H1 (cell line): ENCODE results near the gene YLPM1. TPM values are rescaled to one million over a fixed set of nuclear protein-coding genes. Genes with fewer than 3 reads are reported as not detected.

Source experiments
- CTCF ChIA-PET: fragments of 300-600 bp; sonication (Branson Sonifier 250); formaldehyde crosslinking; loops from one replicate; lab custom pipeline; 2021; ENCODE audit not compliant: partially characterized antibody; lab: Charles Lee
- POLR2A ChIA-PET: fragments of 300-600 bp; sonication (Branson Sonifier 250); formaldehyde crosslinking; loops from one replicate; lab custom pipeline; 2021; ENCODE audit warnings: inconsistent platforms; ENCODE audit not compliant: partially characterized antibody; lab: Charles Lee
- DNase-seq, 2 experiments: peaks; one replicate each; pipeline versions ENCODE4 v3.0.0 to v3.0.0-alpha.2; 2010 to 2022; ENCODE audit warnings: low spot score in 2 of 2, low read depth in 1 of 2, mixed read lengths in 1 of 2
- FAIRE-seq: peaks from 2 replicates; lab custom pipeline; 2011; peaks lifted over from hg19 to GRCh38; lab: Jason Lieb, UNC
- H2AFZ ChIP-seq: 2 replicates; pipeline ENCODE4 v1.8.1; 2012; ENCODE audit warnings: low read length, inconsistent platforms
- H2AK5ac ChIP-seq: 2 replicates; pipeline ENCODE4 v1.6.1; 2013; ENCODE audit warnings: low read depth, low read length
- H2BK120ac ChIP-seq: replicated peaks from 2 replicates; pipeline ENCODE3; 2013; ENCODE audit warnings: low read depth, low read length, inconsistent platforms
- H2BK12ac ChIP-seq: 2 replicates; pipeline ENCODE4 v1.6.1; 2013; ENCODE audit warnings: low read depth, low read length
- H2BK15ac ChIP-seq: 2 replicates; pipeline ENCODE4 v1.6.1; 2013; ENCODE audit warnings: low read length
- H2BK20ac ChIP-seq: 2 replicates; pipeline ENCODE4 v1.6.1; 2013; ENCODE audit warnings: low read length
- H2BK5ac ChIP-seq: 2 replicates; pipeline ENCODE4 v1.6.1; 2013; ENCODE audit warnings: low read depth, low read length
- H3K14ac ChIP-seq: 2 replicates; pipeline ENCODE4 v1.6.1; 2013; ENCODE audit warnings: inconsistent platforms; ENCODE audit not compliant: insufficient read length
- H3K18ac ChIP-seq: 2 replicates; pipeline ENCODE4 v1.6.1; 2013; ENCODE audit warnings: low read length; ENCODE audit errors: extremely low read depth
- H3K23ac ChIP-seq: 2 replicates; pipeline ENCODE4 v1.6.1; 2013; ENCODE audit warnings: inconsistent platforms; ENCODE audit not compliant: insufficient read length
- H3K23me2 ChIP-seq: 2 replicates; pipeline ENCODE4 v1.6.1; 2013; ENCODE audit warnings: low read depth, low read length
- H3K27ac ChIP-seq: 2 replicates; pipeline ENCODE4 v1.6.1; 2011; ENCODE audit warnings: low read depth, low read length, inconsistent platforms
- H3K27me3 ChIP-seq, 4 experiments: replicated peaks in 1 of 4; 1 replicate in 1 of 4; 2 replicates in 3 of 4; pipeline versions ENCODE4 v1.6.1 to v1.8.1; 2011 to 2013; ENCODE audit warnings: low read length in 3 of 4, mild to moderate bottlenecking in 3 of 4, inconsistent platforms in 2 of 4, mixed read lengths in 2 of 4, moderate library complexity in 1 of 4; ENCODE audit not compliant: control insufficient read depth in 3 of 4, insufficient read depth in 3 of 4; ENCODE audit errors: extremely low read depth in 1 of 4
- H3K36me3 ChIP-seq, 4 experiments: 2 replicates each; pipeline versions ENCODE4 v1.6.1 to v1.8.1; 2011 to 2013; ENCODE audit warnings: mild to moderate bottlenecking in 4 of 4, low read length in 3 of 4, moderate library complexity in 2 of 4, control low read depth in 1 of 4, inconsistent platforms in 1 of 4; ENCODE audit not compliant: insufficient read depth in 4 of 4, control insufficient read depth in 2 of 4
- H3K4ac ChIP-seq: replicated peaks from 2 replicates; pipeline ENCODE3; 2013; ENCODE audit warnings: low read length, low read depth, mixed read lengths, inconsistent platforms; ENCODE audit not compliant: insufficient read length
- H3K4me1 ChIP-seq, 4 experiments: replicated peaks in 1 of 4; 1 replicate in 1 of 4; 2 replicates in 3 of 4; pipeline versions ENCODE4 v1.6.1 to v1.8.1; 2011 to 2013; ENCODE audit warnings: low read length in 3 of 4, inconsistent platforms in 2 of 4, mixed read lengths in 1 of 4; ENCODE audit not compliant: insufficient read depth in 4 of 4, control insufficient read depth in 3 of 4
- H3K4me2 ChIP-seq, 2 experiments: 2 replicates each; pipeline versions ENCODE4 v1.6.1 to v1.8.1; 2011 to 2013; ENCODE audit warnings: low read depth in 2 of 2, low read length in 2 of 2, control low read depth in 1 of 2, inconsistent platforms in 1 of 2, mild to moderate bottlenecking in 1 of 2; ENCODE audit not compliant: insufficient read depth in 1 of 2
- H3K4me3 ChIP-seq, 4 experiments: fragments of 200-600, 300-600 bp in 1 of 4; sonication (generic), shearing (Covaris generic), sonication (Bioruptor Twin) in 1 of 4; 2 replicates each; pipeline versions ENCODE4 v1.5.1 to v1.8.1; 2011 to 2016; ENCODE audit warnings: low read length in 4 of 4, low read depth in 3 of 4, control low read depth in 2 of 4, inconsistent platforms in 2 of 4, mild to moderate bottlenecking in 2 of 4, mixed read lengths in 1 of 4, moderate library complexity in 1 of 4; ENCODE audit not compliant: insufficient read depth in 2 of 4; ENCODE audit errors: extremely low read depth in 1 of 4
- H3K56ac ChIP-seq: replicated peaks from 2 replicates; pipeline ENCODE3; 2013; ENCODE audit warnings: low read depth, mild to moderate bottlenecking, mixed read lengths, low read length, inconsistent platforms; ENCODE audit not compliant: insufficient read length
- H3K79me1 ChIP-seq: 2 replicates; pipeline ENCODE4 v1.6.1; 2013; ENCODE audit warnings: low read depth, low read length, control low read depth
- H3K79me2 ChIP-seq, 2 experiments: 2 replicates each; pipeline versions ENCODE4 v1.6.1 to v1.8.1; 2012 to 2013; ENCODE audit warnings: low read length in 2 of 2, mild to moderate bottlenecking in 2 of 2, inconsistent platforms in 1 of 2; ENCODE audit not compliant: insufficient read depth in 2 of 2, control insufficient read depth in 1 of 2
- H3K9ac ChIP-seq, 4 experiments: replicated peaks in 1 of 4; 1 replicate in 1 of 4; 2 replicates in 3 of 4; pipeline versions ENCODE4 v1.6.1 to v1.8.1; 2011 to 2013; ENCODE audit warnings: low read depth in 3 of 4, low read length in 3 of 4, control low read depth in 2 of 4, mild to moderate bottlenecking in 2 of 4, moderate library complexity in 2 of 4, inconsistent platforms in 1 of 4; ENCODE audit errors: extremely low read depth in 1 of 4
- H3K9me3 ChIP-seq, 2 experiments: 2 replicates each; pipeline versions ENCODE4 v1.6.1 to v1.8.1; 2012 to 2013; ENCODE audit warnings: mild to moderate bottlenecking in 2 of 2, moderate library complexity in 2 of 2, control low read depth in 1 of 2, inconsistent platforms in 1 of 2, low read depth in 1 of 2, low read length in 1 of 2, mixed read lengths in 1 of 2; ENCODE audit not compliant: insufficient read depth in 2 of 2
- H4K20me1 ChIP-seq, 2 experiments: replicated peaks in 1 of 2; 2 replicates each; pipeline versions ENCODE3 to v1.8.1; 2011 to 2013; ENCODE audit warnings: inconsistent platforms in 2 of 2, low read length in 2 of 2, mild to moderate bottlenecking in 1 of 2; ENCODE audit not compliant: insufficient read depth in 2 of 2, control insufficient read depth in 1 of 2
- H4K5ac ChIP-seq: 2 replicates; pipeline ENCODE4 v1.6.1; 2013; ENCODE audit warnings: low read length, low read depth, mixed read lengths, inconsistent platforms; ENCODE audit not compliant: insufficient read length
- H4K8ac ChIP-seq: 2 replicates; pipeline ENCODE4 v1.8.0; 2013; ENCODE audit warnings: mild to moderate bottlenecking, moderate library complexity, low read length, inconsistent platforms; ENCODE audit not compliant: insufficient read depth; ENCODE audit errors: extremely low read depth
- H4K91ac ChIP-seq: replicated peaks from 2 replicates; pipeline ENCODE3; 2013; ENCODE audit warnings: low read length, mixed read lengths, inconsistent platforms; ENCODE audit not compliant: insufficient read length
- CREB1 ChIP-seq: IDR thresholded peaks from 2 replicates; pipeline ENCODE4 v1.6.1; 2012; ENCODE audit warnings: inconsistent platforms
- EGR1 ChIP-seq: IDR thresholded peaks from 2 replicates; pipeline ENCODE4 v1.6.1; 2011; ENCODE audit warnings: low read depth, low read length, borderline replicate concordance
- EP300 ChIP-seq, 2 experiments: IDR thresholded peaks; 1 replicate in 1 of 2; 2 replicates in 1 of 2; pipeline ENCODE4 v1.6.1; 2011 to 2012; ENCODE audit warnings: low read depth in 2 of 2, low read length in 2 of 2, mild to moderate bottlenecking in 2 of 2, borderline replicate concordance in 1 of 2, inconsistent platforms in 1 of 2, moderate library complexity in 1 of 2
- FOSL1 ChIP-seq: IDR thresholded peaks from 2 replicates; pipeline ENCODE4 v1.6.1; 2011; ENCODE audit warnings: mild to moderate bottlenecking, low read depth, low read length, moderate library complexity; ENCODE audit not compliant: insufficient read depth
- HDAC2 ChIP-seq, 2 experiments: fragments of 300-600 bp in 1 of 2; sonication (generic) in 1 of 2; IDR thresholded peaks; 2 replicates each; pipeline ENCODE4 v1.6.1; 2011 to 2012; ENCODE audit warnings: low read depth in 2 of 2, low read length in 2 of 2, mild to moderate bottlenecking in 2 of 2, moderate library complexity in 2 of 2, borderline replicate concordance in 1 of 2, inconsistent platforms in 1 of 2
- KDM1A ChIP-seq: fragments of 200-600, 300-600 bp; sonication (generic); IDR thresholded peaks from 2 replicates; pipeline ENCODE4 v1.7.1; 2016; ENCODE audit warnings: mild to moderate bottlenecking, low read length, borderline replicate concordance
- MAFK ChIP-seq: IDR thresholded peaks from 2 replicates; pipeline ENCODE4 v1.6.1; 2012; ENCODE audit warnings: low read depth, mild to moderate bottlenecking, improper control_type of control experiment, low read length
- NRF1 ChIP-seq: IDR thresholded peaks from 2 replicates; pipeline ENCODE4 v1.6.1; 2011; ENCODE audit warnings: mild to moderate bottlenecking, low read depth, low read length, improper control_type of control experiment
- RAD21 ChIP-seq, 2 experiments: IDR thresholded peaks in 1 of 2; conservative IDR thresholded peaks in 1 of 2; 2 replicates each; pipeline ENCODE4 v1.6.1; 2011; ENCODE audit warnings: low read depth in 2 of 2, low read length in 2 of 2, improper control_type of control experiment in 1 of 2, inconsistent platforms in 1 of 2, mild to moderate bottlenecking in 1 of 2, moderate library complexity in 1 of 2
- SP1 ChIP-seq: IDR thresholded peaks from 2 replicates; pipeline ENCODE4 v1.6.1; 2011; ENCODE audit warnings: low read depth, low read length
- SP2 ChIP-seq: IDR thresholded peaks from 2 replicates; pipeline ENCODE4 v1.6.1; 2012; ENCODE audit warnings: mild to moderate bottlenecking, low read length, inconsistent platforms
- SUZ12 ChIP-seq: fragments of 200-600 bp; sonication (generic); IDR thresholded peaks from 2 replicates; pipeline ENCODE4 v1.6.1; 2012; ENCODE audit warnings: mild to moderate bottlenecking, inconsistent platforms, low read length, moderate library complexity, mixed read lengths
- WGBS, 2 experiments: shearing (Covaris generic) in 1 of 2; methylation state at CpG; one replicate each; pipeline versions ENCODE4 v1.1.6 to v1.1.7; 2013 to 2015; ENCODE audit warnings: low lambda C conversion rate in 2 of 2, mixed read lengths in 2 of 2, inconsistent platforms in 1 of 2, low coverage in 1 of 2, missing lambda C conversion rate in 1 of 2; ENCODE audit not compliant: insufficient replicate concordance in 2 of 2, insufficient coverage in 1 of 2, insufficient read length in 1 of 2; ENCODE audit errors: extremely low coverage in 1 of 2, missing lambda C conversion rate in 1 of 2; 5-methylcytosine and 5-hydroxymethylcytosine counted together
- polyA plus RNA-seq, 7 experiments: library from polyadenylated mRNA; depleted of rRNA in 3 of 7; stranded (reverse) in 5 of 7; unstranded in 2 of 7; fragments of >200 nt in 5 of 7; fragments of 200-250 nt in 2 of 7; gene quantifications; 1 replicate in 5 of 7; 2 replicates in 1 of 7; 4 replicates in 1 of 7; pipeline versions ENCODE4 v1.2.1 to v1.2.3, GENCODE V29; 2011 to 2013; ENCODE audit warnings: missing spikeins in 2 of 7, mixed read lengths in 2 of 7
- total RNA-seq: library from RNA; stranded (reverse); fragmentation: NEBNext Ultra II Directional; extraction: Animal tissue kit (Norgen Biotek cat#: 25700); gene quantifications from 2 replicates; pipeline ENCODE4 v1.2.1, GENCODE V29; 2021
- TF ChIP-seq, protein P1 (sequence below): IDR thresholded peaks from 2 replicates; pipeline ENCODE4 v1.6.1; 2012; ENCODE audit warnings: inconsistent platforms

The YLPM1 gene
- total and polyA plus RNA-seq, 2 of the 8 experiments (the other 6 are each of a cell fraction or from before 2014, with no cell fraction given), result 13.5 to 71.7 TPM

DNA sequence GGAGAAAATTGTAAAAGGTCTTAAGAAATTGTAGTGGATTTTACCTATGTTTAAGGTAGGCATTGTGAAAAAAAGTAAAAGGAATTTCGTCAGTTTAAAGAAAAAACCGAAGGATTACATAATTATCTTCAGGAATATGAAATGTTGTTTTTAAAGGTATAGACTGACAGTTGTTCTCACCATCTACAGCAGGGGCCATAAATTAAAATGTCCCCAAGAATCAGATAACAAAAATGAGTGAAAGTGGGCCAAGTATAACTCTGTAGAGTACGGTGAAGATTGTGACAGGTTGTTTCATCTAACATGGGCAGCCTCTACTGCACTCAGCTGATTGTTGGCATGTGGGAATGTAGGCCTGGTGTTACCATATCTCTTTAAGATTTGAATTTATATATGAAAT lies 38.3 kb downstream of the YLPM1 start:
- Histone ChIP-seq H3K4me3 (no peak overlapping the region), H2BK120ac (no peak overlapping the region), H2AK5ac (no peak overlapping the region), H2BK20ac (no peak overlapping the region), H3K27ac (no peak overlapping the region), H3K4ac (no peak overlapping the region), H3K4me2 (no peak overlapping the region), H2AFZ (no peak overlapping the region), H3K56ac (no peak overlapping the region), H3K4me1 (no peaks in the 10 kb centered on the region), H4K8ac (no peak overlapping the region), H2BK5ac (no peak overlapping the region), H3K23me2 (no peaks in the 10 kb centered on the region), H3K79me1 (peaks cover 2% of the 10 kb centered on the region; the same call in 1 of the 2 replicates), H4K20me1 (peaks cover 0 to 2% of the 10 kb centered on the region in 2 experiments), H4K5ac (no peak overlapping the region), H3K14ac (no peak overlapping the region), H3K23ac (no peak overlapping the region), H3K36me3 (peaks cover 7 to 40% (median 22%) of the 10 kb centered on the region in 4 experiments), H3K18ac (no peak overlapping the region), H2BK15ac (no peak overlapping the region), H3K9ac (no peak overlapping the region), H4K91ac (no peak overlapping the region), H3K79me2 (peaks cover 0 to 5% of the 10 kb centered on the region in 2 experiments; a peak in 1 of 4 replicates), H3K9me3 (no peaks in the 10 kb centered on the region), H3K27me3 (no peaks in the 10 kb centered on the region), H2BK12ac (no peak overlapping the region)
- ChIA-PET CTCF (interaction anchor here (0.7 to 2.2 kb wide), 4 partner anchors 8 to 192 kb away, joined by 3 to 5 read pairs (median 4); no protein-coding TSS in a partner anchor), POLR2A (no interaction called here)
- WGBS, 2 experiments, result 91% methylated on average over 3 of the region's 3 CpGs; no CpG with 5 or more reads in 1 of the 2 experiments
- FAIRE-seq (no peak), DNase-seq (no peak)
- no peak for TF ChIP-seq NRF1
- TF ChIP-seq EP300 (IDR thresholded peaks at IDR 0.05; ENCODE audit: borderline replicate concordance in 1 of 2, low read depth in 2 of 2, low read length in 2 of 2), result no peak
- TF ChIP-seq MAFK, result no peak
- TF ChIP-seq, protein P1, sequence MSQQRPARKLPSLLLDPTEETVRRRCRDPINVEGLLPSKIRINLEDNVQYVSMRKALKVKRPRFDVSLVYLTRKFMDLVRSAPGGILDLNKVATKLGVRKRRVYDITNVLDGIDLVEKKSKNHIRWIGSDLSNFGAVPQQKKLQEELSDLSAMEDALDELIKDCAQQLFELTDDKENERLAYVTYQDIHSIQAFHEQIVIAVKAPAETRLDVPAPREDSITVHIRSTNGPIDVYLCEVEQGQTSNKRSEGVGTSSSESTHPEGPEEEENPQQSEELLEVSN, result no peak
- TF ChIP-seq SUZ12, result no peak
- no peak for TF ChIP-seq CREB1
- TF ChIP-seq SP1, result no peak
- no peak for TF ChIP-seq HDAC2 (IDR thresholded peaks at IDR 0.05; ENCODE audit: borderline replicate concordance in 1 of 2, low read depth in 2 of 2, low read length in 2 of 2)
- TF ChIP-seq FOSL1, result no peak
- no peak for TF ChIP-seq EGR1
- no peak for TF ChIP-seq SP2
- no peak for TF ChIP-seq RAD21 (IDR thresholded peaks at IDR 0.05 in 1 of 2, conservative IDR thresholded peaks at IDR 0.05 in 1 of 2; ENCODE audit: low read depth in 2 of 2, low read length in 2 of 2)
- no peak for TF ChIP-seq KDM1A
